Measurements from ENCODE around the gene RNF111. TPM values are rescaled to one million over a fixed set of nuclear protein-coding genes. Genes with fewer than 3 reads are reported as not detected.

RNF111 gene
- total RNA-seq, 1 donor from 2014 or later, result 18.3 TPM

DNA sequence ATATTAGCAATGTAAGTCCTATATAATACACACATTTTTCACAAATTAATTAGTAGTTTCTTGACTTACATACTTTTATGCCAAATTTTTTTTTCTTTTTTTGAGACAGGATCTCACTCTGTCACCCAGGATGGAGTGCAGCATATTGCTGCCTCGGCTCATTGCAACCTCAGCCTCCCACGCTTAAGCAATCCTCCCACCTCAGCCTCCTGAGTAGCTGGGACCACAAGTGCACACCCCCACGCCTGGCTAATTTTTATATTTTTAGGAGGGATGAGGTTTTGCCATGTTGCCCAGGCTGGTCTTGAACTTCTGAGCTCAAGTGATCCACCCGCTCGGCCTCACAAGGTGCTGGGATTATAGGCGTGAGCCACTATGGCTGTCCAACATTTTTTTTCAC is 54.6 kb downstream of the RNF111 start:
- intact Hi-C loops (cut with DNase I), result no loop called here
- no peak for ATAC-seq (ENCODE audit: poor library complexity)
- DNase-seq, result no peak

DNA sequence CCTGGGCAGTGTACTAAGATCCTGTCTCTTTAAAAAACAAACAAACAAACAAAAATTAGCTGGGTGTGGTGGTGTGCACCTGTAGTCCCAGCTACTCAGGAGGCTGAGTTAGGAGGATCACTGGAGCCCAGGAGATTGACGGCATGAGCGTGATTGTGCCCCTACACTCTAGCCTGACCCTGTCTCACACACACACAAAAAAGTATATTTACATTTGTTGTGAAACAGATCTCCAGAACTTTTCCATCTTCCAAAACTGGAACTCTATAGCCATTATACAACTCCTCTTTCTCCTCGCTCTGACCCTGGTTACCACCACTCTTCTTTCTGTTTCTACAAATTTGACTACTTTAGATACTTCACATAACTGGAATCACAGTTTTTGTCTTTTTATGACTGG is 61.4 kb downstream of the RNF111 start:
- ATAC-seq (ENCODE audit: poor library complexity), result no peak
- intact Hi-C loops (cut with DNase I), result no loop called here
- DNase-seq, result no peak

DNA sequence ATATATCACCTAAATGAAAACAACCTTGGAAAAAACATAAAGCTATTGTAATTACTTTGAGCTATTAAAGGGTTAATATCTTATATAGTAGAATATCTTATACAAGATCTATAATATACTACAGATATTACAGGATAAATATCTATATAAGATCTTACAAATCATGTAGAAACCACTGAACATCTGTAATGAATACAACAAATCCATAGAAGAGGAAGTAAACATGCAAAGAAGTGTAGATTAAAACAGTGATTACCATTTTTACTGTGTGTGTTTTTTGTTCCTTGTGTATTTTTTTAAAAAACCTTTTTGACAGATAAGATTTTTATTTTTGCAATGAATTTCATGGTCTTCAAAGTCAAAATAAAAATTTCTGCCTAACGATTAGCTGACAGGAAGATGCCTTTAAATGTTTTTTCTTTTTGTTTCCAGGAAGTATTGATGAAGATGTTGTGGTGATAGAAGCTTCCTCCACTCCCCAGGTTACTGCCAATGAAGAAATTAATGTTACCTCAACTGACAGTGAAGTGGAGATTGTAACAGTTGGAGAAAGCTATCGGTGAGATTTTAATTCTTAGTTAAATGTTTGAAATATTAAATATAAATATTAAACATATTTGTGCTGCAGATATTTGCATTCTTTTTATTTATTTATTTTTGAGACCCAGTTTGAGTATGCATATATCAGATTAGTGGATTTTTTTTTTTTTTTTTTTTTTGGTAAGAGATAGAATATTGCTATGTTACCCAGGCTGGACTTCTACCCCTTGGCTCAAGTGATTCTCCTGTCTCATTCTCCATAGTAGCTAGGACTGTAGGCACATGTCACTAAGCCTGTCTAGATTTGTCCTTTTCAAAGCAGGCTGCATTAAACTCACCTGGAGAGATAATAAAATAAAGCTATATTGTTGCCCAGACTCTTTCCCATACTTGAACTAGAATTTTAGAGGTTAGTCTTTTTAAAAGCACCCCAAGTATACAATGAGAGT is 64.7 kb downstream of the RNF111 start:
- intact Hi-C loops (cut with DNase I), result no loop called here
- DNase-seq, result no peak
- no peak for ATAC-seq (ENCODE audit: poor library complexity)

DNA sequence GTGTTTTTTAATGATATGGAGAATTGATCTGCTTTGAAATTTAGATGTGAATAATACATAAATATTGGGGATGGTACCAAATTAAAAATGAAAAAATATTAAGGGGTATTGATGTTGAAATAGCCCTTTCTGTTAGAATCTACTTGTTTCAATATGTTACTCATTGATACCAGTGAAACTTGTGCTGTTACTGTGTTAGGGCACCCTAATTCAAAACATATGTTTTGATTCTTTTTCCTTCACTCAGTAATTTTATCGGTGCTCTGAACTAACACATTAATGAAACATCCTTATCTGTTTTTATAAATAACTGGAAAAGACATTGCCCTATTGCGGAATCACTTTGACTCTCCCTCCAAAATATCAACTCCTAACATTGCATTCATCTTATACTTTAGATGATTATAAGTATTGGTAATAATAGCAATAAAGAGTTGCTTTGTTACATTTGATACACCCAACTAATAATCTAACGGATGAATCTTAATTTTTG is 65.5 kb downstream of the RNF111 start:
- no peak for DNase-seq
- intact Hi-C loops (cut with DNase I), result no loop called here
- ATAC-seq (ENCODE audit: poor library complexity), result no peak

DNA sequence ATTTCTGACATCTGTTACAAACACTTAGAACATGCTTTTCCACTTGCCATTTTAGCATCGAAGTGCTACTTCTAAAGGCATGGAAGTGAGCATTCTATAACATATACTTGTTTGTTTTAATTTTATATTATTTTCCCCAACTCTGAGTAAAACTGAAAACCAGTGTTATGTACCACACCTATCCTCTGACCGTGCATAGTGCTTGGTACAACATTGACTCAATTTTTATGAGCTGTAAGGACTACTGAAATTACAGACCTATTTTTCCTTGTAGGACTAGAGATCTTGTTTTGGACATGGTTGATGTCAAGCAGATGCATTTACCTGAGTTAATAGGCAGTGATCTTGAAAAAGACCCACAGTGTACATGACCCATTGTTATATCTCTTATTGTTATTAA is 66.0 kb downstream of the RNF111 start:
- ATAC-seq (ENCODE audit: poor library complexity) (no peak), DNase-seq (no peak)
- intact Hi-C loops (cut with DNase I), result no loop called here

DNA sequence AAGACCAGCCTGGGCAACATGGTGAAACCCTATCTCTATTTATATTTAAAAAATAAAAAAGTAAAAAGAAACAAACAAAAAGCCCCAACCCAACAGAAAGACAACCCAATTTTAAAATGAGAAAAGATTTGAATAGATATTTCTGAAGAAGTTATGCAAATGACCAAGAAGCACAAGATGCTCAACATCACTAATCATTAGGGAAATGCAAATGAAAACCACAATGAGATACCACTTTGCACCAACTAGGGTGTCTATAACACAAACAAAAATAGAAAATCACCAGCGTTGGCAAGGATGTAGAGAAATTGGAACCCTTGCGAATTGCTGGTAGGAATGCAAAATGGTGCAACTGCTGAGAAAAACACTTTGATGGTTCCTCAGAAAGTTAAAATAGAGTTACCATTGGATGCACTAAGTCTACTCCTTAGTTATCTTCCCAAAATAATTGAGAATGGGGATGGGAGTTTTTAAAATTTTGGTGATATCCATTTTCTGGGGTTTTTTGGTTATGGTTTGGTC is 71.7 kb downstream of the RNF111 start:
- ATAC-seq (ENCODE audit: poor library complexity), result no peak
- DNase-seq, result no peak
- intact Hi-C loops (cut with DNase I), result no loop called here

DNA sequence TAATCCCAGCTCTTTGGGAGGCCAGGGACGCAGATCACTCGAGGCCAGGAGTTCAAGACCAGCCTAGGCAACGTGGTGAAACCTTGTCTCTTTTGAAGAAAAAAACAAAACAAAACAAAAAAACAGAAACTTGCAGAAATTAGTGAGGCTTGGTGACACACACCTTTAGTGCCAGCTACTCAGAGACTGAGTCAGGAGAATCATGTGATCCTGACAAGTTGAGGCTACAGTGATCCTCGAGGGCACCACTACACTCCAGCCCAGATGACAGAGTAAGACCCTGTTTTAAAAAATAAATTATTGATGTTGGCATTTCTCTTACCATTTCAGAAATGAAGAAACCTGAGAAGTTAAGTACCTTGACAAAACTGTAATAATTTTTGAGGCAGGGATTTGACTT is 72.9 kb downstream of the RNF111 start:
- ATAC-seq (ENCODE audit: poor library complexity) (no peak), DNase-seq (no peak)
- intact Hi-C loops (cut with DNase I), result no loop called here

DNA sequence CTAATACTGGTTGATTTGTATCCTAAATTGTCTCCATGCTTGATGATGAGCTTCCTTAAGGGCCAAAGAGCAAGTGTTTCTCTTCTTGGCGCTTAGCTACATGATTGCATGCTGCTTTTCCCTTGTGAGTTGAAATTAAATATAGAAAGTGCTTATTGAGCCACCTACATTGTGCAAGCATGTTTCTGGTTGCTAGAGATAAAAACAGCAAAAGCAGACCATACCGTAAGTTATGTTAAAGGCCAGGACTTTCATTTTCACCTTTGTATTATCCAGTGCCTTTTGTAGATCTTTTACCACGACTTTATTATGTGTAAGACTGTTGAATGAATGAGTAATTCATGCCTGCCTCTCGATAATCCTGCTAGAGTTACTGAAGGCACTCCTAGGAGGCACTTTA is 75.6 kb downstream of the RNF111 start:
- no peak for DNase-seq
- ATAC-seq (ENCODE audit: poor library complexity), result peak; percentile 46
- intact Hi-C loops (cut with DNase I), result no loop called here

DNA sequence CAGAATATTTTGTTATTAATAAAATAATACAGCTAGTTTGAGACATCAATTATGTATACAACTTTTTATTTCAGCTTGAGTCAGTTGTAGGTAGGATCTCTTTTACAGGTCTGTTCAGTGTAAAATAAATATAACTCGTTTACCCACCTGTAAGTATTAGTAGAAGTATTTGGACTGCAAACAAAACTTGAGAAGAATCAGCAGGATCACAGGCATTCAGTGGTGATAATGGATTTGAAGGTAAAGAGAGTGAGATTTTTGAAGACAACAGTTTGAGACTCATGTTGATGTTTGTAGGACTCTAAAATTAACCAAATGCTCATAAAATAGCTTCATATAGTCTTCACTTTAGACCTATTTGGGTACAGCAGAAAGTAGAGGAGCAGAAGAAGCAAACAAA is 82.0 kb downstream of the RNF111 start:
- intact Hi-C loops (cut with DNase I), result no loop called here
- DNase-seq (no peak), ATAC-seq (ENCODE audit: poor library complexity) (no peak)

DNA sequence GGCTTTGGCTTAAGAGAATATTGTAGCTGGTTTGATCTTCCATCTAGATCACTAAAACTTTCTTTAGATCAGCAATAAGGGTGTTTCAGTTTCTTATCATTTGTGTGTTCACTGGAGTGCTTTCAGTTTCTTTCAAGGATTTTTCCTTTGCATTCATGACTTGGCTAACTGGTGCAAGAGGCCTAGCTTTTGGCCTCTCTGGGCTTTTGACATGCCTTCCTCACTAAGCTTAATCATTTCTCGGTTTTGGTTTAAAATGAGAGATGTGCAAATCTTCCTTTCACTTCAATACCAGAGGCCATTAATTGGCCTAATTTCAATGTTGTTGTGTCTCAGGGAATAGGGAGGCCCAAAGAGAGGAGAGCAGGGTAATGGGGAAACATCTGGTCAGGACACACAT is 87.1 kb downstream of the RNF111 start:
- intact Hi-C loops (cut with DNase I), result no loop called here
- DNase-seq (no peak), ATAC-seq (ENCODE audit: poor library complexity) (no peak)

DNA sequence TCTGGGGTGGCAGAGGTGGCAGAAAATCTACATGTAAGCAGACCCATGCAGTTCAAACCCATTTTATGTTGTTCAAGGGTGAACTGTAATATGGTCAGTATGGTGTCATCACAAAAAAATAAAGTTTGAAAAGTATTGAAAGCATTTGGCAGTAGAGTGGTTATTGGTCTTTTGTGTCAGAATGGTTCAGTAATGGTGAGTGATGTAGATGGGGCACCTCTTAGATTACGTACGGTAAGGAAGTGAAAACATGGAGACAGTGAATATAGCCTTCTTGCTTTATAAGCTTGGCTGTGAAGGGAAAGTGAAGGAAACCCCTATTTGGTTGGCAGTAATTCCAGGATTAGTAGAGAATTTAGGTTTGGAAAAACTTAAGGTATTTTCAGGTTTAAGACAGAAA is 100.3 kb downstream of the RNF111 start:
- DNase-seq, result no peak
- intact Hi-C loops (cut with DNase I), result no loop called here
- ATAC-seq (ENCODE audit: poor library complexity), result no peak

DNA sequence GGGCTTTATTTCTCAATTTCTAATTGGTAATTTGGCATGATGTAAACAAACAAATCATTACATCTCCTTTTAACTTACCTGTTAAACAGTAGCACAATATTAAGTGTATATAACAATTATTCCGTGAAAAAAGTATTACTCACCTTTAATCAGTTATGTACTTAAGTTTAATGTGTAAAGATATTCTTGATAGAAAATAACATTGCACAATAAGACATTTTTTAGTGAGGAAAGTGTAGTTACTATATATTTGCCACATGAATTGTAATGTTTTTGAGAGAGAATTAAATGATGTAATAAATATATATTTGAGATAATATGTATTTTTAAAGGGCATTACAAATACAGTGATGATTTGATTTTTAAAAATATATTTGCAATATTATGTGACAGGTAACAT is 106.6 kb downstream of the RNF111 start:
- intact Hi-C loops (cut with DNase I), result no loop called here
- DNase-seq (no peak), ATAC-seq (ENCODE audit: poor library complexity) (no peak)

DNA sequence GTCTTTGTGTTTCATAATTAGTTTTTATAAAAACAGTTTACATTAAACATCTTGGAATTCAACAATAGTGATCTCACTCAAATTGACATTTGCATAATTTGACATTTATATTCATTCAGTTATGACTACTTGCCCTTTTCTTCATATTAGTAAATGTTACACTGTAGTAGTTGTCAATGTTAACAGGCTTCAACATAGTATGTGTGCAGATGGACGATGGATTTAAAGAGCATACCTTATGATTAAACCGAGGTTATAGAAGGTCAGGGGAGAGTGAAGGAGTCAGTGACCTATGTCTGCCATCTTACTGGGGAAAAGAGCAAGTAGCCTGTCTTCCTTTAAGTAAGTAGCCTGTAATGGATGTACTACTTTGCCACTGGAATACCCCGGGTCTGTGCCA is 109.0 kb downstream of the RNF111 start:
- DNase-seq, result no peak
- intact Hi-C loops (cut with DNase I), result no loop called here
- no peak for ATAC-seq (ENCODE audit: poor library complexity)

DNA sequence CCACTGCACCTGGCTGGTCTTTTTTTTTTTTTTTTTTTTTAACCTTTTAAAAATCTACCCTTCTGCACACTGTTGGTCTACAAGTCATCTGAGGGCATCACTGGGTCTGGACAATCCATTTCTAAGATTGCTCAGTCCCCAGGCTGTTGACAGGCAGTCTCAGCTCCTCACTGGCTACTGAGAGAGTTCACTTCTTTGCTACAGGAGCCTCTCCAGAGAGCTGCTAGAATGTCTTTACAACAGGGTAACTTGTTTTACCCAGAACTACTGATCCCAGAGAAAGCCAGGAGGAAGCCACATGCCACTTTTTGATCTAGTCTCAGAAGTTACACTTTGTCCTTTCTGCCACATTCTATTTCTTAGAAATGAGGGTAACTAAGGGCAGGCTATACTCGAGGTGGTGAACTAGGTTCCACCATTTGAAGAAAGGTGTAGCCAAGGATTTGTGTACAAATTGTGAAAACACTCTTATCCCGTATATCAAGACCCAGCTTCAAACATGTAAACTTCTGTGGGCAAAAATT is 111.8 kb downstream of the RNF111 start:
- intact Hi-C loops (cut with DNase I), result no loop called here
- no peak for DNase-seq
- no peak for ATAC-seq (ENCODE audit: poor library complexity)

DNA sequence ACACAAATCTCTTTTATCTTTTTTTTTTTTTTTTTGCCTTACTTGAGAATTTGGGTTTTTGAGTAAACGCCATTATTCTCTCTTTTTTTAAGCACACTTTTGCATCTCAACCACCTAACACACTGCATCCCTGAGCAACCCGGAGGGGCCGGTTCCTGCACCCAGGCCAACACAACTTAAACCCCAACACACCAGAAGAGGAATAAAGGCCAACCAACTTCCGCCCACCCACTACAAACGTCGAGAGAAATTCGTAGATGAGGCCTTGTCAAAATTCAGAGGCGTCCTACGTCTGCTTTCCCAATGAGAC is 117.1 kb downstream of the RNF111 start:
- DNase-seq (peak; percentile 43), ATAC-seq (ENCODE audit: poor library complexity) (peak; percentile 42)
- intact Hi-C loops (cut with DNase I), result no loop called here

DNA sequence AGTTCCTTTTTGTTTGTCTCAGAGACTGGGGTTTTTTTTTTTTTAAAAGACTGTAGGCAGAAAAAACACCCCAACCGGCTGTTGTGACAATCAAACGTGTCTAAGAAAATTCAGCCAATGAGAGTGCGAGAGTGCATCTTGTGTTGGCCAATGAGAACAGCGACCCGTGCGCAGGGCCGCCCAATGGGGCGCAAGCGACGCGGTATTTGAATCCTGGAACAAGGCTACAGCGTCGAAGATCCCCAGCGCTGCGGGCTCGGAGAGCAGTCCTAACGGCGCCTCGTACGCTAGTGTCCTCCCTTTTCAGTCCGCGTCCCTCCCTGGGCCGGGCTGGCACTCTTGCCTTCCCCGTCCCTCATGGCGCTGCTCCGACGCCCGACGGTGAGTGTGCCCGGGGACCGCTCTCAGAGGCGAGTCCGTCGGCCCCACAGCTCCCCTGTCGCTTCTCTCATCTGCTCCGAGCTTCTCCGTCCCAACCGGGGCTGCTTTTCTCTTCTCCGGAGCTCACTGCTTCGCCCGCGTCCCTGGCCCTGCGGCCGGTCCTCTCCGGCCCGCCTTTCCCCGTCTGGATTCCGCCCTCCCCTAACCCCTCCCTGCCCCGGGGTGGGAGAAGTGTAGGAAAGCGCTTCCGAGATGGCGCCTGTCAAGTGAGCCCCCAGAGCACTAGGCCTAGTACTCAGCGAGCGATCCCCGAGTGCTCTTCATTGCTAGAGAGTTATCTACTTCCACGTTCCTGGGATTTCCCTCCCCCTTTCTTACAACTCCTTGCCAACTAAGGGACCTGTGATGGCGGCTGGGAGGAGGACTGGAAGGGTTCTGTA is 117.7 kb downstream of the RNF111 start, which contains the start of gene CCNB2:
CCNB2 (plus strand) TSS at position 235 of the 821 bp plus-strand sequence; CDS start at position 358, 123 bp downstream.
- ATAC-seq (ENCODE audit: poor library complexity), result peak; percentile 100
- peak; percentile 91 for DNase-seq
- intact Hi-C loops (cut with DNase I), result no loop called here

DNA sequence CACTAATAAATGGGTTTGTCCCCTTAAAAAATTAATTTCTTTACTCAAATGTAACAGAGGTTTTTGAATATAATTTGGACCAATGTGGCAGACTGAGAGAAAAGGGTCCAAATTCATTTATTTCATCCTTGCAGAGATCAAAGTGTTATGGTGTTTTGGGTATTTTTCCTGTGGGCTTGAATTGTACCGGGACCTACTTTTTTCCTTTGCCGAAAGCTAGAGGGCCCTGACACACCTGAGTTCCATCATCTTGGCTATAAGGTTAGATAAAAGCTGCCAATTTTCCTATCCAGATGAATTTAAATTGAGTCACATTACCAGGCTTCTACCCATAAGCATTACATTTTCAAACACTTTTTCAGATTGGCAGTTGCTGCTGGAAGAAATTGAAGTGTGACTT is 118.4 kb downstream of the RNF111 start:
- DNase-seq, result no peak
- no peak for ATAC-seq (ENCODE audit: poor library complexity)
- intact Hi-C loops (cut with DNase I), result no loop called here

DNA sequence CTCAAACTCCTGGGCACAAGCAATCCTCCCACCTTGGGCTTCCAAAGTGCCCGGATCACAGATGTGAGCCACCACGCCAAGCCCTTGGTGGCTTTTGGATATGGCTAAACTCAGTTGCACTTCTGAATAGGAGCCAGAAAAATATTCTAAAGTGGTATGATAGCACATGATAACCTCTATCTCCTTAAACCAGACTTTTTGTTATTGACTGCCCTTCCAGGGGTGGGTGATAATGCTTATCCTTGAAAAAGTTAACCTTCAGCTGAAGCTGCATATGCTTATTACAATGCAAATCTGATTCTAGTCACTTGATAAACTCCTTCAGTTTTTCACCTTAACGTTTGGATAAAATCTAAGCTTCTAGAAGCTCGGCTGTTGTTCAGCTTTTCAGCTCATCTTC is 123.8 kb downstream of the RNF111 start:
- DNase-seq, result no peak
- no peak for ATAC-seq (ENCODE audit: poor library complexity)
- intact Hi-C loops (cut with DNase I), result no loop called here

DNA sequence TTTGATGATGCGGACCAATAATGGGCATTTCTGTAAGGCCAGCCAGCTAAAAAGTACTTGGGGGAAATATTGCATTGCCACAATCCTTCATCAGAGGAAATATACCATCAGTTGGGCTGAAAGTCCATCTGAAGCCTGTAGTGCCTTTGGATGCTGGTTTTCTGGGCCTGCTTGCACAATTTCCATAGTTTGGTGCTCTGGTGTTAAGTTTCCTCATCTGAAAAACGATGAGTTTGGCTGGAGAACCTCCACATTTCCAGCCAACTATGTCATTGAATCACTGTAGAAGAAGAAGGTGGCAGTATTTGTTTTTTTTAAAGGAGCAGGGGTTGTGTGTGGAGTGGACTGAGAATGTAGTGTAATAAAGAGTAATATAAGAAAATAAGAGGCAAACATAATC is 127.6 kb downstream of the RNF111 start:
- no peak for ATAC-seq (ENCODE audit: poor library complexity)
- intact Hi-C loops (cut with DNase I), result no loop called here
- no peak for DNase-seq

All from Right ventricle myocardium superior (tissue), 1 donor.